ENCODE data around the gene DHX36.

- no peak for TF ChIP-seq CTCF (IDR thresholded peaks at IDR 0.05; ENCODE audit: poor library complexity)
- TF ChIP-seq EZH2 (IDR thresholded peaks at IDR 0.05; ENCODE audit: borderline replicate concordance): no peak
- no peak for TF ChIP-seq EZH2phosphoT487 (IDR thresholded peaks at IDR 0.05; ENCODE audit: low read depth, severe bottlenecking, unreplicated experiment)
Measured at GRCh38 chr3:154304936-154305335, 19.4 kb downstream of the DHX36 start.
